ENCODE results near the gene CARMIL3. TPM values are rescaled to one million over a fixed set of nuclear protein-coding genes. Genes with fewer than 3 reads are reported as not detected.
"Not testable (repeated sequence)": the region's sequence is repeated elsewhere in the genome, so short reads cannot be mapped to it uniquely, and the experiment has no call there.

The CARMIL3 gene
- total RNA-seq, 1 experiment from 2014 or later, result 1.7 TPM

- DNase-seq (ENCODE audit: extremely low read depth, low read depth), result no peak
These were observed 41.5 kb downstream of the CARMIL3 start for GRCh38 chr14:24093207-24093900.

GRCh38 chr14:24093901-24094840 lies 42.4 kb downstream of the CARMIL3 start, which contains the start of gene PCK2:
Gene PCK2, plus strand, starts transcription at chr14:24094311. Its CDS starts 95 bp downstream, at chr14:24094406.
- peak; percentile 98 for DNase-seq (ENCODE audit: extremely low read depth, low read depth)

- DNase-seq (ENCODE audit: extremely low read depth, low read depth), result no peak
These were observed 43.0 kb downstream of the CARMIL3 start for GRCh38 chr14:24094841-24095270.

GRCh38 chr14:24095271-24096068 lies 43.7 kb downstream of the CARMIL3 start:
- peak; percentile 32 for DNase-seq (ENCODE audit: extremely low read depth, low read depth)

- DNase-seq (ENCODE audit: extremely low read depth, low read depth), result no peak
These were observed 44.9 kb downstream of the CARMIL3 start for GRCh38 chr14:24096545-24097181.

- no peak for DNase-seq (ENCODE audit: extremely low read depth, low read depth)
These were observed 46.6 kb downstream of the CARMIL3 start for GRCh38 chr14:24098229-24098926.

GRCh38 chr14:24098927-24099813 lies 47.4 kb downstream of the CARMIL3 start:
- DNase-seq (ENCODE audit: extremely low read depth, low read depth), result no peak

- no peak for DNase-seq (ENCODE audit: extremely low read depth, low read depth)
These were observed 48.6 kb downstream of the CARMIL3 start for GRCh38 chr14:24100197-24100981.

- DNase-seq (ENCODE audit: extremely low read depth, low read depth), result no peak
These were observed 49.2 kb downstream of the CARMIL3 start for GRCh38 chr14:24100982-24101494.

GRCh38 chr14:24102357-24103048 lies 50.7 kb downstream of the CARMIL3 start:
- DNase-seq (ENCODE audit: extremely low read depth, low read depth), result no peak

GRCh38 chr14:24103451-24103850 lies 51.6 kb downstream of the CARMIL3 start:
- no peak for DNase-seq (ENCODE audit: extremely low read depth, low read depth)

- not testable (repeated sequence) for DNase-seq (ENCODE audit: extremely low read depth, low read depth)
These were observed 53.9 kb downstream of the CARMIL3 start for GRCh38 chr14:24105609-24106239.

GRCh38 chr14:24106672-24107271 lies 55.0 kb downstream of the CARMIL3 start:
- no peak for DNase-seq (ENCODE audit: extremely low read depth, low read depth)

GRCh38 chr14:24108336-24108874 lies 56.6 kb downstream of the CARMIL3 start:
- DNase-seq (ENCODE audit: extremely low read depth, low read depth), result no peak

GRCh38 chr14:24110060-24110459 lies 58.3 kb downstream of the CARMIL3 start:
- no peak for DNase-seq (ENCODE audit: extremely low read depth, low read depth)

GRCh38 chr14:24110523-24110922 lies 58.7 kb downstream of the CARMIL3 start:
- no peak for DNase-seq (ENCODE audit: extremely low read depth, low read depth)

All from NCI-H460 (cell line).